A549 (cell line): ENCODE data around the gene EIF4A2. TPM values are rescaled to one million over a fixed set of nuclear protein-coding genes. Genes with fewer than 3 reads are reported as not detected.

Experiments used
- ATAC-seq, 2 experiments: fragments of 200-7000 bp in 1 of 2; fragments of >200 bp in 1 of 2; cut with Nextera tagmentation in 1 of 2; cut with Tn5 transposase in 1 of 2; 3 replicates each; pipeline versions ENCODE4 v1.8.0 to v1.9.1; 2018 to 2020; ENCODE audit warnings: mild to moderate bottlenecking in 1 of 2, moderate library complexity in 1 of 2
- CTCF ChIA-PET: fragments of 300-600 bp; sonication (Branson Sonifier 250); formaldehyde crosslinking; extraction: SDS; loops from one replicate; lab custom pipeline; 2021; ENCODE audit warnings: antibody characterized with exemption, inconsistent platforms; lab: Yijun Ruan, JAX
- POLR2A ChIA-PET: fragments of 350-600 bp; formaldehyde crosslinking; extraction: SDS; loops from one replicate; lab custom pipeline; 2021; ENCODE audit warnings: antibody characterized with exemption, inconsistent platforms; lab: Yijun Ruan, JAX
- DNase-seq, 2 experiments: peaks; one replicate each; pipeline versions ENCODE4 v3.0.0 to v3.0.0-alpha.2; 2011 to 2016; ENCODE audit warnings: low read depth in 1 of 2, low spot score in 1 of 2
- FAIRE-seq: peaks from 2 replicates; lab custom pipeline; 2011; peaks lifted over from hg19 to GRCh38; lab: Jason Lieb, UNC
- H3K27ac ChIP-seq, 2 experiments: fragments of >200 bp; sonication (Bioruptor Twin); formaldehyde crosslinking; 3 replicates each; pipeline ENCODE4 v1.5.1; 2016 to 2017
- H3K4me1 ChIP-seq: fragments of >200 bp; sonication (Bioruptor Twin); formaldehyde crosslinking; 3 replicates; pipeline ENCODE4 v1.6.1; 2016
- H3K4me2 ChIP-seq: fragments of >200 bp; sonication (Bioruptor Twin); formaldehyde crosslinking; 3 replicates; pipeline ENCODE4 v1.6.1; 2016
- H3K4me3 ChIP-seq: fragments of >200 bp; sonication (Bioruptor Twin); formaldehyde crosslinking; 3 replicates; pipeline ENCODE4 v1.5.1; 2016
- H3K9me3 ChIP-seq: fragments of >200 bp; sonication (Bioruptor Twin); formaldehyde crosslinking; 3 replicates; pipeline ENCODE4 v1.6.1; 2016
- BHLHE40 ChIP-seq: IDR thresholded peaks from 2 replicates; pipeline ENCODE4 v1.6.1; 2012; ENCODE audit warnings: low read depth, low read length, inconsistent platforms
- CBX8 ChIP-seq: fragments of 200-600 bp; sonication (generic); IDR thresholded peaks from 2 replicates; pipeline ENCODE4 v1.6.1; 2016
- E2F6 ChIP-seq: IDR thresholded peaks from 2 replicates; pipeline ENCODE4 v1.6.1; 2012; ENCODE audit warnings: low read depth, borderline replicate concordance
- EHF ChIP-seq: fragments of 250-450 bp; sonication (Bioruptor Pico); IDR thresholded peaks from 2 replicates; pipeline ENCODE4 v1.5.0; 2020; ENCODE audit warnings: mild to moderate bottlenecking
- EHMT2 ChIP-seq: fragments of 200-600 bp; sonication (generic); IDR thresholded peaks from 2 replicates; pipeline ENCODE4 v1.6.1; 2016; ENCODE audit warnings: antibody characterized with exemption, low read depth, mild to moderate bottlenecking, moderate library complexity
- EP300 ChIP-seq, 2 experiments: fragments of >200 bp; sonication (Bioruptor Twin); formaldehyde crosslinking; IDR thresholded peaks; 2 replicates in 1 of 2; 3 replicates in 1 of 2; pipeline ENCODE4 v1.6.1; 2016 to 2017
- ESRRA ChIP-seq: fragments of 150-350 bp; IDR thresholded peaks from 2 replicates; pipeline ENCODE4 v1.6.1; 2014; ENCODE audit warnings: mild to moderate bottlenecking, low read length, borderline replicate concordance
- FOSB ChIP-seq: fragments of 250-450 bp; sonication (Bioruptor Pico); IDR thresholded peaks from 2 replicates; pipeline ENCODE4 v1.5.0; 2020; ENCODE audit warnings: mild to moderate bottlenecking, moderate library complexity
- GATA3 ChIP-seq: IDR thresholded peaks from 2 replicates; pipeline ENCODE4 v1.6.1; 2012; ENCODE audit warnings: borderline replicate concordance
- HDAC2 ChIP-seq: fragments of 200-600 bp; sonication (generic); IDR thresholded peaks from 2 replicates; pipeline ENCODE4 v1.6.1; 2016
- HEYL ChIP-seq: fragments of 250-450 bp; sonication (Bioruptor Pico); IDR thresholded peaks from 2 replicates; pipeline ENCODE4 v1.8.0; 2021; ENCODE audit warnings: mild to moderate bottlenecking, moderate library complexity
- HOXB5 ChIP-seq: fragments of 250-450 bp; sonication (Bioruptor Pico); IDR thresholded peaks from 2 replicates; pipeline ENCODE4 v1.5.0; 2020; ENCODE audit warnings: mild to moderate bottlenecking, moderate library complexity
- JUN ChIP-seq, 2 experiments: fragments of >200 bp; sonication (Bioruptor Twin); formaldehyde crosslinking; IDR thresholded peaks; 2 replicates in 1 of 2; 3 replicates in 1 of 2; pipeline ENCODE4 v1.6.1; 2016 to 2017
- KDM1A ChIP-seq: fragments of 200-600 bp; sonication (generic); IDR thresholded peaks from 2 replicates; pipeline ENCODE4 v1.6.1; 2016; ENCODE audit warnings: low read depth, mild to moderate bottlenecking
- MAFK ChIP-seq: fragments of 450-650 bp; IDR thresholded peaks from 2 replicates; pipeline ENCODE4 v1.6.1; 2014; ENCODE audit not compliant: partially characterized antibody
- MAX ChIP-seq: IDR thresholded peaks from 2 replicates; pipeline ENCODE4 v1.6.1; 2012
- MYC ChIP-seq: IDR thresholded peaks from 2 replicates; pipeline ENCODE4 v1.6.1; 2012; ENCODE audit warnings: mild to moderate bottlenecking, inconsistent platforms, low read length, improper control_type of control experiment, borderline replicate concordance
- NR3C1 ChIP-seq: fragments of >200 bp; sonication (Bioruptor Twin); formaldehyde crosslinking; IDR thresholded peaks from 3 replicates; pipeline ENCODE4 v1.6.1; 2017
- PHF8 ChIP-seq: fragments of 200-600 bp; sonication (generic); IDR thresholded peaks from 2 replicates; pipeline ENCODE4 v1.6.1; 2016; ENCODE audit warnings: low read depth, mild to moderate bottlenecking, antibody characterized with exemption, moderate library complexity, borderline replicate concordance
- POLR2A ChIP-seq: IDR thresholded peaks from 2 replicates; pipeline ENCODE4 v1.6.1; 2012; ENCODE audit warnings: mild to moderate bottlenecking, low read length
- POLR2AphosphoS2 ChIP-seq: conservative IDR thresholded peaks from 2 replicates; pipeline ENCODE4 v1.6.1; 2012; ENCODE audit warnings: low read length, improper control_type of control experiment, inconsistent platforms
- RAD21 ChIP-seq, 2 experiments: fragments of >200 bp in 1 of 2; sonication (Bioruptor Twin) in 1 of 2; formaldehyde crosslinking in 1 of 2; IDR thresholded peaks in 1 of 2; conservative IDR thresholded peaks in 1 of 2; 2 replicates in 1 of 2; 3 replicates in 1 of 2; pipeline ENCODE4 v1.6.1; 2012 to 2018; ENCODE audit warnings: inconsistent platforms in 1 of 2
- RARB ChIP-seq: fragments of 250-450 bp; sonication (Bioruptor Pico); IDR thresholded peaks from 2 replicates; pipeline ENCODE4 v1.8.0; 2021; ENCODE audit warnings: mild to moderate bottlenecking, moderate library complexity
- REST ChIP-seq: fragments of 200-600 bp; sonication (generic); IDR thresholded peaks from 2 replicates; pipeline ENCODE4 v1.6.1; 2016; ENCODE audit warnings: antibody characterized with exemption, mild to moderate bottlenecking, moderate library complexity
- RNF2 ChIP-seq: fragments of 200-600 bp; sonication (generic); IDR thresholded peaks from 2 replicates; pipeline ENCODE4 v1.6.1; 2016; ENCODE audit warnings: low read depth, mild to moderate bottlenecking, antibody characterized with exemption, moderate library complexity, borderline replicate concordance
- TP53 ChIP-seq: fragments of 250-450 bp; sonication (Bioruptor Pico); IDR thresholded peaks from 2 replicates; pipeline ENCODE4 v1.5.0; 2021; ENCODE audit warnings: mild to moderate bottlenecking, moderate library complexity
- ZFP36 ChIP-seq: fragments of 450-650 bp; IDR thresholded peaks from 2 replicates; pipeline ENCODE4 v1.6.1; 2014; ENCODE audit warnings: borderline replicate concordance; ENCODE audit not compliant: partially characterized antibody
- WGBS: methylation state at CpG from one replicate; pipeline ENCODE4 v1.1.6; 2017; ENCODE audit errors: missing lambda C conversion rate; 5-methylcytosine and 5-hydroxymethylcytosine counted together
- polyA plus RNA-seq, 4 experiments: library from polyadenylated mRNA; depleted of rRNA in 3 of 4; stranded (reverse); fragments of >200 nt; fragmentation: RNase III in 1 of 4; extraction: RNeasy Plus Mini Kit Qiagen cat#74134 plus additional on column Dnase treatment in 1 of 4; gene quantifications; 2 replicates in 3 of 4; 3 replicates in 1 of 4; pipeline ENCODE4 v1.2.3, GENCODE V29; 2011 to 2017

The EIF4A2 gene
- polyA plus RNA-seq, 2 of the 4 experiments (the other 2 are of a cell fraction): 172 to 493 TPM

- TF ChIP-seq EP300 (IDR thresholded peaks at IDR 0.05): no peak
- TF ChIP-seq POLR2A: peak; percentile 69
- TF ChIP-seq GATA3: no peak
- no peak for TF ChIP-seq KDM1A
- no peak for TF ChIP-seq ZFP36
- TF ChIP-seq RNF2: no peak
- TF ChIP-seq MAFK: no peak
- no peak for TF ChIP-seq REST
- TF ChIP-seq RARB: no peak
- no peak for TF ChIP-seq NR3C1
- TF ChIP-seq E2F6: peak; percentile 88
- TF ChIP-seq EHMT2: no peak
- TF ChIP-seq FOSB (CRISPR knock-in tag): no peak
- 0 out of 2 replicates have a peak, but pooled peaks have one; percentile 61 for TF ChIP-seq TP53
- no peak for TF ChIP-seq BHLHE40
- TF ChIP-seq MYC: no peak; the same call in 1 of the 2 replicates
- TF ChIP-seq JUN (IDR thresholded peaks at IDR 0.05): peak; percentile 42 to 90; a peak in 4 of 5 replicates
- TF ChIP-seq PHF8: 0 out of 2 replicates have a peak, but pooled peaks have one; percentile 41
- TF ChIP-seq HOXB5 (CRISPR knock-in tag): no peak
- no peak for TF ChIP-seq RAD21 (conservative IDR thresholded peaks at IDR 0.05 in 1 of 2, IDR thresholded peaks at IDR 0.05 in 1 of 2)
- no peak for TF ChIP-seq CBX8
- peak; percentile 88 for TF ChIP-seq MAX
- TF ChIP-seq EHF (CRISPR knock-in tag): no peak
- TF ChIP-seq POLR2AphosphoS2: no peak
- no peak for TF ChIP-seq ESRRA
- TF ChIP-seq HEYL (CRISPR knock-in tag): no peak
Observed at GRCh38 chr3:186806089-186807055, 23.0 kb downstream of the EIF4A2 start, which contains the start of gene RFC4 (continued).

GRCh38 chr3:186807231-186807630 lies 23.9 kb downstream of the EIF4A2 start:
- POLR2A ChIA-PET: interaction anchor here (2.1 kb wide), 1 partner anchor 24 kb away, joined by 9 read pairs; the partner anchor contains the start of gene EIF4A2
- no peak for FAIRE-seq
- peak overlapping the region; percentile 91 to 96 for H3K27ac ChIP-seq

More at GRCh38 chr3:186807231-186807630, 23.9 kb downstream of the EIF4A2 start:
- 72% methylated on average over 5 of the region's 5 CpGs for WGBS
- H3K4me3 ChIP-seq: peak overlapping the region; percentile 67
- CTCF ChIA-PET: interaction anchor here (1.0 to 3.8 kb wide), 3 partner anchors 14 to 191 kb away, joined by 3 to 15 read pairs (median 9); no protein-coding TSS in a partner anchor
- no peaks in the 10 kb centered on the region for H3K9me3 ChIP-seq
- peak overlapping the region; percentile 99 for H3K4me2 ChIP-seq
- TF ChIP-seq HDAC2 (no peak), EP300 (IDR thresholded peaks at IDR 0.05) (no peak), PHF8 (no peak)
- TF ChIP-seq, all 56 proteins: peak for 0
- DNase-seq (no peak), ATAC-seq (no peak)
- H3K4me1 ChIP-seq: peaks cover 15% of the 10 kb centered on the region; the same call in 2 of the 3 replicates
